Activated CD8-positive, alpha-beta T cell treated with anti-CD3 and anti-CD28 coated beads for 36 hours (primary cell): ENCODE results near the gene RRP12. TPM values are rescaled to one million over a fixed set of nuclear protein-coding genes. Genes with fewer than 3 reads are reported as not detected.

Source experiments
- ATAC-seq: fragments of 200-7000 bp; cut with Tn5 transposase; one replicate; pipeline ENCODE4 v1.10.0; 2021; ENCODE audit warnings: mild to moderate bottlenecking, moderate library complexity
- CTCF ChIA-PET: fragments of 350-600 bp; sonication (Branson Sonifier 250); formaldehyde crosslinking; loops from one replicate; lab custom pipeline; 2021; ENCODE audit warnings: antibody characterized with exemption; lab: Charles Lee
- POLR2A ChIA-PET: fragments of 350-600 bp; sonication (Branson Sonifier 250); formaldehyde crosslinking; loops from one replicate; lab custom pipeline; 2021; ENCODE audit warnings: antibody characterized with exemption; lab: Charles Lee
- DNase-seq: peaks from one replicate; pipeline ENCODE4 v3.0.0-alpha.2; 2020
- H3K27ac Mint-ChIP-seq: one replicate; pipeline ENCODE4 v1.8.0; 2021; ENCODE audit warnings: mild to moderate bottlenecking, mixed read lengths
- H3K27me3 Mint-ChIP-seq: one replicate; pipeline ENCODE4 v1.8.0; 2021; ENCODE audit warnings: mixed read lengths
- H3K36me3 Mint-ChIP-seq: one replicate; pipeline ENCODE4 v1.8.0; 2021; ENCODE audit warnings: low read depth, mixed read lengths
- H3K4me1 Mint-ChIP-seq: one replicate; pipeline ENCODE4 v1.8.0; 2021; ENCODE audit warnings: low read depth, mixed read lengths
- H3K4me3 Mint-ChIP-seq: one replicate; pipeline ENCODE4 v1.8.0; 2021; ENCODE audit warnings: mild to moderate bottlenecking, moderate library complexity, mixed read lengths
- H3K9me3 Mint-ChIP-seq: one replicate; pipeline ENCODE4 v1.8.0; 2021; ENCODE audit warnings: mixed read lengths
- CTCF ChIP-seq: fragments of 200-600 bp; IDR thresholded peaks from one replicate; pipeline ENCODE4 v1.8.0; 2022; ENCODE audit warnings: antibody characterized with exemption, mild to moderate bottlenecking
- intact Hi-C: fragments of 100-400 bp; cut with micrococcal nuclease; formaldehyde crosslinking; loops from one replicate; pipeline ENCODE4 v1.10.0; 2022
- total RNA-seq, 2 experiments: library from RNA; stranded (reverse); gene quantifications; one replicate each; pipeline ENCODE4 v1.2.3, GENCODE V29; 2021

Gene RRP12
- total RNA-seq, 2 experiments from 2014 or later: 50.3 to 51.0 TPM

DNA sequence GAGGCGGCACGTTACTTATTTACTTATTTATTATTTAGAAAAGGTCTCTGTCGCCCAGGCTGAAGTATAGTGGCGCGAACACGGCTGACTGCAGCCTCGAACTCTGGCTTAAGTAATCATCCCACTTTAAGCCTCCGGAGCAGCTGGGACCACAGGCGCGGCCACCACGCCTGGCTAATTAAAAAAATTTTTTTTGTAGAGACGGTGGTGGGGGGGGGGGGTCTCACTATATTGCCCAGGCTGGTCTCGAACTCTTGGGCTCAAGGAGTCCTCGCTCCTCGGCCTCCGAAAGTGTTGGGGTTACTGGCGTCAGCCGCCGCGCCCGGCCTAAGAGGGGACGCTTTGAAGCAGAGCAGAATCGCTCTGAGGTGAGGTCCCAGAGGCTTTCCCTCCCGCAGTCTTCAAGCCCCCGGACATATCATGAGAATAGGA, 65.9 kb downstream of the RRP12 start:
- no peak for ATAC-seq
- ChIA-PET POLR2A (interaction anchor here (8.2 kb wide), 1 partner anchor 16 kb away, joined by 82 read pairs; the partner anchor contains the start of gene FRAT1), CTCF (interaction anchor here (3.0 kb wide), 1 partner anchor 13 kb away, joined by 15 read pairs; no protein-coding TSS in a partner anchor)
- peak overlapping the region; percentile 70 for H3K4me3 Mint-ChIP-seq
- no peaks in the 10 kb centered on the region for H3K9me3 Mint-ChIP-seq
- intact Hi-C loops: no loop called here
- peaks cover 1% of the 10 kb centered on the region for H3K36me3 Mint-ChIP-seq
- peaks cover 31% of the 10 kb centered on the region for H3K4me1 Mint-ChIP-seq
- H3K27ac Mint-ChIP-seq: no peak overlapping the region
- DNase-seq: no peak
- no peak for TF ChIP-seq CTCF
- H3K27me3 Mint-ChIP-seq: no peaks in the 10 kb centered on the region

- TF ChIP-seq CTCF: no peak
- ChIA-PET POLR2A (interaction anchor here (0.6 to 8.2 kb wide), 5 partner anchors 12 to 68 kb away, joined by 3 to 82 read pairs (median 4); partner anchors contain the start of gene FRAT1), CTCF (interaction anchor here (1.4 to 6.5 kb wide), 6 partner anchors 9 to 138 kb away, joined by 5 to 40 read pairs (median 10); partner anchors contain the start of gene FRAT1)
- peaks cover 4% of the 10 kb centered on the region for H3K36me3 Mint-ChIP-seq
- no peaks in the 10 kb centered on the region for H3K9me3 Mint-ChIP-seq
- H3K4me1 Mint-ChIP-seq: peaks cover 36% of the 10 kb centered on the region
- intact Hi-C loops: loop anchor here (5.0 kb wide), 1 partner anchor 52 kb away; no protein-coding TSS in a partner anchor
- no peaks in the 10 kb centered on the region for H3K27me3 Mint-ChIP-seq
- H3K27ac Mint-ChIP-seq: peak within 1 kb of the TSS; percentile 86
- DNase-seq (peak; percentile 90), ATAC-seq (peak; percentile 82)
- peak within 1 kb of the TSS; percentile 77 for H3K4me3 Mint-ChIP-seq
Measured at GRCh38 chr10:97334370-97335175, 66.6 kb downstream of the RRP12 start, which contains the start of gene FRAT2. Gene FRAT2, minus strand, starts transcription at chr10:97334729. Its CDS starts 157 bp downstream, at chr10:97334572.

GRCh38 chr10:97333601-97334369, 67.4 kb downstream of the RRP12 start:
- Mint-ChIP-seq H3K27me3 (no peaks in the 10 kb centered on the region), H3K36me3 (peaks cover 6% of the 10 kb centered on the region), H3K4me1 (peaks cover 42% of the 10 kb centered on the region), H3K27ac (peak overlapping the region; percentile 67), H3K4me3 (peak overlapping the region; percentile 77), H3K9me3 (no peaks in the 10 kb centered on the region)
- CTCF ChIA-PET: interaction anchor here (0.8 to 6.5 kb wide), 12 partner anchors 8 to 343 kb away, joined by 3 to 40 read pairs (median 5); partner anchors contain the start of gene FRAT1
- ATAC-seq (peak; percentile 27), DNase-seq (peak; percentile 61)
- intact Hi-C loops: loop anchor here (5.0 kb wide), 1 partner anchor 51 kb away; no protein-coding TSS in a partner anchor
- POLR2A ChIA-PET: interaction anchor here (0.6 to 8.2 kb wide), 13 partner anchors 9 to 114 kb away, joined by 3 to 82 read pairs (median 3); partner anchors contain the start of gene FRAT1
- no peak for TF ChIP-seq CTCF

DNA sequence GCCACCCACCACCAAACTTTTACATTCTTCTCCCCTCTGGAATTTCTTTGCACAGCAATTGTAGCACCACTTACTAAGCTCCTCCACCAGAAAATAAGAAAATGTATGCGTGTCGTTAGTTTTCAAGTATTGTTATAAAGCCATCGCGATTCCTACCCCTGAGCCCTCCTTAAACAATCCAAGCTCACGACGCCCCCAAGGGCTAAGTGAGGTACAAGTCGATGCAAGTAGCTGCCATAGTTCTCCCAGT, 67.9 kb downstream of the RRP12 start:
- Mint-ChIP-seq H3K4me1 (peaks cover 47% of the 10 kb centered on the region), H3K27ac (peak overlapping the region; percentile 67), H3K4me3 (peak overlapping the region; percentile 77), H3K36me3 (peaks cover 6% of the 10 kb centered on the region), H3K9me3 (no peaks in the 10 kb centered on the region), H3K27me3 (no peaks in the 10 kb centered on the region)
- no peak for TF ChIP-seq CTCF
- intact Hi-C loops: loop anchor here (5.0 kb wide), 1 partner anchor 51 kb away; no protein-coding TSS in a partner anchor
- CTCF ChIA-PET: interaction anchor here (0.8 to 6.5 kb wide), 12 partner anchors 8 to 344 kb away, joined by 3 to 40 read pairs (median 5); partner anchors contain the start of gene FRAT1
- POLR2A ChIA-PET: interaction anchor here (0.8 to 8.2 kb wide), 12 partner anchors 8 to 175 kb away, joined by 3 to 82 read pairs (median 4); partner anchors contain the start of gene FRAT1
- DNase-seq (peak; percentile 59), ATAC-seq (peak; percentile 19)
